Measurements from ENCODE around the gene PCOLCE2. TPM values are rescaled to one million over a fixed set of nuclear protein-coding genes. Genes with fewer than 3 reads are reported as not detected.

The PCOLCE2 gene
- total and polyA plus RNA-seq, 4 donors, result 9.1 to 17.2 (median 13.3) TPM

DNA sequence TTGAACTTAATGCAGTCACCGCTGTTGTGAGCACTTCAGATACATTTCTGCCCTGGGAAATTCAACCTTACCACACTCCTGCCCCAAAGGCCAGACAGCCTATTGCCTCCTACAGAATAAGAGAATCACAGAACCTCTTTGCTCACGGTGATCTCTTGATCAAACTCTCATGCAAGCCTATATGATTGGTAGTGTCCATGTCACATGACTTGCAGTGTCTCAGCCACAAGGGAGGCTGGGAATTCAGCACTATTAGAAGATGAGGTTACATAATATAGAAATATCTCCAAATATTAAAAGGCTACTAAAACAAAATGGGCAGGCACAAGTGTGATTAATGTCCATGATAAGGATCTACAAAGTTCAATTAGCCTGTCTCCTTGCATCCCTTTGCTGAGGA lies 3.8 kb upstream of the PCOLCE2 start:
- no peak overlapping the region for H3K27ac ChIP-seq (ENCODE audit: low read depth in 1 of 2, low read length in 2 of 2)
- peaks cover 2 to 10% (median 5%) of the 10 kb centered on the region in 4 donors for H3K4me1 ChIP-seq (ENCODE audit: control insufficient read depth in 4 of 4, insufficient read depth in 4 of 4, low read length in 3 of 4)
- 92% methylated on average over 2 of the region's 2 CpGs for WGBS
- H3K27me3 ChIP-seq (ENCODE audit: control insufficient read depth in 4 of 4, insufficient read depth in 4 of 4, low read length in 3 of 4), result no peaks in the 10 kb centered on the region
- no peaks in the 10 kb centered on the region for H3K36me3 ChIP-seq (ENCODE audit: control insufficient read depth in 4 of 4, insufficient read depth in 3 of 4, low read depth in 1 of 4, low read length in 3 of 4)
- no peak for DNase-seq (ENCODE audit: low spot score)
- no peak overlapping the region for H3K9ac ChIP-seq (ENCODE audit: low read depth in 1 of 2, low read length in 2 of 2)
- TF ChIP-seq JUND (IDR thresholded peaks at IDR 0.05) (no peak), HNF4G (IDR thresholded peaks at IDR 0.05) (no peak)
- H3K9me3 ChIP-seq (ENCODE audit: control insufficient read depth in 4 of 4, low read length in 3 of 4), result no peaks in the 10 kb centered on the region
- no peak overlapping the region for H3K4me3 ChIP-seq (ENCODE audit: low read depth in 1 of 3, low read length in 3 of 3)

DNA sequence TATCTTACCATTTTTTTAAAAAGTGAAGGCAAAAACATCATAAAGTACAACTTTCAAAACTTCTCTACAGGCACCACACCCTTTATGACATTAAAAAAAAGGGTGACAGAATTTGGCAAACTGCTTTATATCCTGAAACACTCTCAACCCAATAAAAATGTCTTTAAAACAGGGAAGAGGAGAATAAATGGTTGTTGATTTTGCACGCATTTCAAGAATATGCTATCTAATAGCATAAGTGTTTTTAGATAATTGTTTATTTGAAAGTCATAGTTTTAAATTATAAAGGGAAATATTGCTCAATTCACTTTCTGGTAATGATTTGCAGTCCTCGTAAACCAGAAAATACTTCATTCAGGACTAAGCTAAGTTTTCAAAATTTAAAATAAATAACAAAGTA lies 1.7 kb upstream of the PCOLCE2 start:
- Histone ChIP-seq H3K9me3 (ENCODE audit: control insufficient read depth in 4 of 4, low read length in 3 of 4) (no peaks in the 10 kb centered on the region), H3K9ac (ENCODE audit: low read depth in 1 of 2, low read length in 2 of 2) (no peak overlapping the region), H3K36me3 (ENCODE audit: control insufficient read depth in 4 of 4, insufficient read depth in 3 of 4, low read depth in 1 of 4, low read length in 3 of 4) (no peaks in the 10 kb centered on the region), H3K27me3 (ENCODE audit: control insufficient read depth in 4 of 4, insufficient read depth in 4 of 4, low read length in 3 of 4) (peaks cover 0 to 2% (median 0%) of the 10 kb centered on the region in 4 donors), H3K4me3 (ENCODE audit: low read depth in 1 of 3, low read length in 3 of 3) (no peak overlapping the region), H3K4me1 (ENCODE audit: control insufficient read depth in 4 of 4, insufficient read depth in 4 of 4, low read length in 3 of 4) (peaks cover 2 to 12% (median 5%) of the 10 kb centered on the region in 4 donors), H3K27ac (ENCODE audit: low read depth in 1 of 2, low read length in 2 of 2) (no peak overlapping the region)
- TF ChIP-seq, protein P1, sequence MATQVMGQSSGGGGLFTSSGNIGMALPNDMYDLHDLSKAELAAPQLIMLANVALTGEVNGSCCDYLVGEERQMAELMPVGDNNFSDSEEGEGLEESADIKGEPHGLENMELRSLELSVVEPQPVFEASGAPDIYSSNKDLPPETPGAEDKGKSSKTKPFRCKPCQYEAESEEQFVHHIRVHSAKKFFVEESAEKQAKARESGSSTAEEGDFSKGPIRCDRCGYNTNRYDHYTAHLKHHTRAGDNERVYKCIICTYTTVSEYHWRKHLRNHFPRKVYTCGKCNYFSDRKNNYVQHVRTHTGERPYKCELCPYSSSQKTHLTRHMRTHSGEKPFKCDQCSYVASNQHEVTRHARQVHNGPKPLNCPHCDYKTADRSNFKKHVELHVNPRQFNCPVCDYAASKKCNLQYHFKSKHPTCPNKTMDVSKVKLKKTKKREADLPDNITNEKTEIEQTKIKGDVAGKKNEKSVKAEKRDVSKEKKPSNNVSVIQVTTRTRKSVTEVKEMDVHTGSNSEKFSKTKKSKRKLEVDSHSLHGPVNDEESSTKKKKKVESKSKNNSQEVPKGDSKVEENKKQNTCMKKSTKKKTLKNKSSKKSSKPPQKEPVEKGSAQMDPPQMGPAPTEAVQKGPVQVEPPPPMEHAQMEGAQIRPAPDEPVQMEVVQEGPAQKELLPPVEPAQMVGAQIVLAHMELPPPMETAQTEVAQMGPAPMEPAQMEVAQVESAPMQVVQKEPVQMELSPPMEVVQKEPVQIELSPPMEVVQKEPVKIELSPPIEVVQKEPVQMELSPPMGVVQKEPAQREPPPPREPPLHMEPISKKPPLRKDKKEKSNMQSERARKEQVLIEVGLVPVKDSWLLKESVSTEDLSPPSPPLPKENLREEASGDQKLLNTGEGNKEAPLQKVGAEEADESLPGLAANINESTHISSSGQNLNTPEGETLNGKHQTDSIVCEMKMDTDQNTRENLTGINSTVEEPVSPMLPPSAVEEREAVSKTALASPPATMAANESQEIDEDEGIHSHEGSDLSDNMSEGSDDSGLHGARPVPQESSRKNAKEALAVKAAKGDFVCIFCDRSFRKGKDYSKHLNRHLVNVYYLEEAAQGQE (IDR thresholded peaks at IDR 0.05), result no peak
- TF ChIP-seq HNF4A (conservative IDR thresholded peaks at IDR 0.05), result no peak
- no peak for TF ChIP-seq JUND (IDR thresholded peaks at IDR 0.05)
- no peak for TF ChIP-seq EGR1 (IDR thresholded peaks at IDR 0.05; ENCODE audit: low read depth in 2 of 2)
- TF ChIP-seq FOXA2 (IDR thresholded peaks at IDR 0.05), result no peak
- no peak for TF ChIP-seq RXRA (IDR thresholded peaks at IDR 0.05)
- no peak for TF ChIP-seq SP1 (IDR thresholded peaks at IDR 0.05)
- TF ChIP-seq HNF4G (IDR thresholded peaks at IDR 0.05), result no peak
- TF ChIP-seq TAF1 (conservative IDR thresholded peaks at IDR 0.05), result no peak
- no peak for TF ChIP-seq GABPA (IDR thresholded peaks at IDR 0.05 in 1 of 2, conservative IDR thresholded peaks at IDR 0.05 in 1 of 2)
- TF ChIP-seq, protein P2, sequence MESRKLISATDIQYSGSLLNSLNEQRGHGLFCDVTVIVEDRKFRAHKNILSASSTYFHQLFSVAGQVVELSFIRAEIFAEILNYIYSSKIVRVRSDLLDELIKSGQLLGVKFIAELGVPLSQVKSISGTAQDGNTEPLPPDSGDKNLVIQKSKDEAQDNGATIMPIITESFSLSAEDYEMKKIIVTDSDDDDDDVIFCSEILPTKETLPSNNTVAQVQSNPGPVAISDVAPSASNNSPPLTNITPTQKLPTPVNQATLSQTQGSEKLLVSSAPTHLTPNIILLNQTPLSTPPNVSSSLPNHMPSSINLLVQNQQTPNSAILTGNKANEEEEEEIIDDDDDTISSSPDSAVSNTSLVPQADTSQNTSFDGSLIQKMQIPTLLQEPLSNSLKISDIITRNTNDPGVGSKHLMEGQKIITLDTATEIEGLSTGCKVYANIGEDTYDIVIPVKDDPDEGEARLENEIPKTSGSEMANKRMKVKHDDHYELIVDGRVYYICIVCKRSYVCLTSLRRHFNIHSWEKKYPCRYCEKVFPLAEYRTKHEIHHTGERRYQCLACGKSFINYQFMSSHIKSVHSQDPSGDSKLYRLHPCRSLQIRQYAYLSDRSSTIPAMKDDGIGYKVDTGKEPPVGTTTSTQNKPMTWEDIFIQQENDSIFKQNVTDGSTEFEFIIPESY (IDR thresholded peaks at IDR 0.05), result no peak
- TF ChIP-seq, protein P3, sequence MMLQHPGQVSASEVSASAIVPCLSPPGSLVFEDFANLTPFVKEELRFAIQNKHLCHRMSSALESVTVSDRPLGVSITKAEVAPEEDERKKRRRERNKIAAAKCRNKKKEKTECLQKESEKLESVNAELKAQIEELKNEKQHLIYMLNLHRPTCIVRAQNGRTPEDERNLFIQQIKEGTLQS (IDR thresholded peaks at IDR 0.05), result no peak
- TF ChIP-seq, protein P4, sequence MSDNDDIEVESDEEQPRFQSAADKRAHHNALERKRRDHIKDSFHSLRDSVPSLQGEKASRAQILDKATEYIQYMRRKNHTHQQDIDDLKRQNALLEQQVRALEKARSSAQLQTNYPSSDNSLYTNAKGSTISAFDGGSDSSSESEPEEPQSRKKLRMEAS (IDR thresholded peaks at IDR 0.05), result no peak
- TF ChIP-seq RAD21 (IDR thresholded peaks at IDR 0.05), result no peak
- TF ChIP-seq FOXA1 (IDR thresholded peaks at IDR 0.05), result no peak
- no peak for TF ChIP-seq YY1 (IDR thresholded peaks at IDR 0.05)
- no peak for DNase-seq (ENCODE audit: low spot score)
- WGBS, result 63% methylated on average over 2 of the region's 2 CpGs
